ELR (cell line): Measurements from ENCODE around the gene CARMIL3.
"Not testable (repeated sequence)": the region's sequence is repeated elsewhere in the genome, so short reads cannot be mapped to it uniquely, and the experiment has no call there.

ENCODE experiments used
- DNase-seq: peaks from one replicate; pipeline ENCODE4 v3.0.0-alpha.2; 2015; ENCODE audit warnings: low read depth

Gene CARMIL3, protein sequence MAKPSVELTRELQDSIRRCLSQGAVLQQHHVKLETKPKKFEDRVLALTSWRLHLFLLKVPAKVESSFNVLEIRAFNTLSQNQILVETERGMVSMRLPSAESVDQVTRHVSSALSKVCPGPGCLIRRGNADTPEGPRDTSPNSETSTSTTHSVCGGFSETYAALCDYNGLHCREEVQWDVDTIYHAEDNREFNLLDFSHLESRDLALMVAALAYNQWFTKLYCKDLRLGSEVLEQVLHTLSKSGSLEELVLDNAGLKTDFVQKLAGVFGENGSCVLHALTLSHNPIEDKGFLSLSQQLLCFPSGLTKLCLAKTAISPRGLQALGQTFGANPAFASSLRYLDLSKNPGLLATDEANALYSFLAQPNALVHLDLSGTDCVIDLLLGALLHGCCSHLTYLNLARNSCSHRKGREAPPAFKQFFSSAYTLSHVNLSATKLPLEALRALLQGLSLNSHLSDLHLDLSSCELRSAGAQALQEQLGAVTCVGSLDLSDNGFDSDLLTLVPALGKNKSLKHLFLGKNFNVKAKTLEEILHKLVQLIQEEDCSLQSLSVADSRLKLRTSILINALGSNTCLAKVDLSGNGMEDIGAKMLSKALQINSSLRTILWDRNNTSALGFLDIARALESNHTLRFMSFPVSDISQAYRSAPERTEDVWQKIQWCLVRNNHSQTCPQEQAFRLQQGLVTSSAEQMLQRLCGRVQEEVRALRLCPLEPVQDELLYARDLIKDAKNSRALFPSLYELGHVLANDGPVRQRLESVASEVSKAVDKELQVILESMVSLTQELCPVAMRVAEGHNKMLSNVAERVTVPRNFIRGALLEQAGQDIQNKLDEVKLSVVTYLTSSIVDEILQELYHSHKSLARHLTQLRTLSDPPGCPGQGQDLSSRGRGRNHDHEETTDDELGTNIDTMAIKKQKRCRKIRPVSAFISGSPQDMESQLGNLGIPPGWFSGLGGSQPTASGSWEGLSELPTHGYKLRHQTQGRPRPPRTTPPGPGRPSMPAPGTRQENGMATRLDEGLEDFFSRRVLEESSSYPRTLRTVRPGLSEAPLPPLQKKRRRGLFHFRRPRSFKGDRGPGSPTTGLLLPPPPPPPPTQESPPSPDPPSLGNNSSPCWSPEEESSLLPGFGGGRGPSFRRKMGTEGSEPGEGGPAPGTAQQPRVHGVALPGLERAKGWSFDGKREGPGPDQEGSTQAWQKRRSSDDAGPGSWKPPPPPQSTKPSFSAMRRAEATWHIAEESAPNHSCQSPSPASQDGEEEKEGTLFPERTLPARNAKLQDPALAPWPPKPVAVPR (N-terminal part only)

DNA sequence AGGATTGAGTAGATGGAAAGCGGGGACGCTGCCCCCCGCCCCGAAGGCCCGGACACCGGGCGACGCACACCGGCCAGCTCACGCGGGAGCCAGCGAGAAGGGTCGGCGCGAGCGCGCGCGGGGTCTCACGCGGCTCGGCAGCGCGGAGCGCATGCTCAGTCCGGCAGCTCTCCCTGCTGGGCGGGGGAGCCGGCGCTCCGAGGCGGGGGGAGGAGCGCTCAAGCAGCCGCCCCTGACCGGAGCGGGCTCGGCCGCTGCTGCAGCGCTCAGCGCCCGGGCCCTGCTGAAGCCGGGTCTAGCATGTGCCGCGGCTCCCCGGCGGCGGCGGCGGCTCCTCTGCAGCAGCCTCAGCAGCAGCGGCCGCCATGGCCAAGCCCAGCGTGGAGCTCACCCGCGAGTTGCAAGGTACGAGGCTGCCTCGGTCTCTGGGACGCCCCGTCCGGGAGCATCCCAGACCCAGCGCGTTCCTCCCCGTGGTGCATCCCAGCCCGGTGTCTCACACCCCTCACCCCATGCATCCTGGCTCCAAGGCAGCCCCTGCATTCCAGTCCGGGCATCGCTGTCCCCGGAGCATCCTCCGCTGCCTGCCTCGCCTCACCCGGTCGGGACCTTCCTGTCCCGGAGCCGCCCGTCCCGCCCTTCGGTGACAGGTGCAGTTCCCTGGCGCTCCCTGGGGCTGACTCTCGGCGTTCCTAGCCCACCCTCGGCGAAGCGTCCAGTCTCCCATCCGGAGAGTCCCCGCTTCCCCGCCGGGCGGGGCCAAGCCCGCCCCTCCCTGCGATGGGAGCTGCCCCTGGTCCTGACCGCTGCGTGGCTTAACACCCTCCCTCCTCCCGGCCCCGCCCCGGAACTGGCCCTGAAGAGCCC lies at the start of gene CARMIL3:
Gene CARMIL3, plus strand, starts transcription at position 221 of the 867 bp plus-strand sequence. Its CDS starts 145 bp downstream, at position 366.
- peak; percentile 52 for DNase-seq

- DNase-seq, result not testable (repeated sequence)
These were observed 45.4 kb upstream of the CARMIL3 start for GRCh38 chr14:24006471-24006816.

GRCh38 chr14:24006817-24007652 lies 44.8 kb upstream of the CARMIL3 start:
- peak; percentile 39 for DNase-seq

GRCh38 chr14:24011051-24011450 lies 40.8 kb upstream of the CARMIL3 start:
- no peak for DNase-seq

GRCh38 chr14:24012726-24013273 lies 39.0 kb upstream of the CARMIL3 start:
- not testable (repeated sequence) for DNase-seq

GRCh38 chr14:24013654-24014514 lies 37.9 kb upstream of the CARMIL3 start:
- peak; percentile 69 for DNase-seq

DNA sequence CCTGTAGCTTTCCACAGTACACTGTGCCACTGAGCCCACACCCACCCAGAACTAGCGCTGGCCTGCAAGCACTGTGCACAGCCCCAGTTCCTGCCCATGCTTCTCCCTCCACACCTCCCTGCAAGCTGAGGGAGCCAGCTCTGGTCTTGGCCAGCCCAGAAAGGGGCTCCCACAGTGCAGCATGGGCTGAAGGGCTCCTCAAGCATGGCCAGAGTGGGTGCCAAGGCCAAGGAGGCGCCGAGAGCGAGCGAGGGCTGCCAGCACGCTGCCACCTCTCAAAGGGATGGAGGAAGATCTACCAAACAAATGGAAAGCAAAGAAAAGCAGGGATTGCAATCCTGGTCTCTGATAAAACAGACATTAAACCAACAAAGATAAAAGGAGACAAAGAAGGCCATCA lies 36.1 kb upstream of the CARMIL3 start:
- DNase-seq, result not testable (repeated sequence)

DNA sequence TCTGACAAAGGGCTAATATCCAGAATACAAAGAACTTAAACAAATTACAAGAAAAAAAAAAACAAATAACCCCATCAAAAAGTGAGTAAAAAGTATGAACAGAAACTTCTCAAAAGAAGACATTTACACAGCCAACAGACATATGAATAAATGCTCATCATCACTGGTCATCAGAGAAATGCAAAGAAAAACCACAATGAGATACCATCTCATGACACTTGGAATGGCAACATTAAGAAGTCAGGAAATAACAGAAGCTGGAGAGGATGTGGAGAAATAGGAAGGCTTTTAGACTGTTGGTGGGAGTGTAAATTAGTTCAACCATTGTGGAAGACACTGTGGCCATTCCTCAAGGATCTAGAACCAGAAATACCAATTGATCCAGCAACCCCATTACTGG lies 32.8 kb upstream of the CARMIL3 start:
- DNase-seq, result not testable (repeated sequence)

DNA sequence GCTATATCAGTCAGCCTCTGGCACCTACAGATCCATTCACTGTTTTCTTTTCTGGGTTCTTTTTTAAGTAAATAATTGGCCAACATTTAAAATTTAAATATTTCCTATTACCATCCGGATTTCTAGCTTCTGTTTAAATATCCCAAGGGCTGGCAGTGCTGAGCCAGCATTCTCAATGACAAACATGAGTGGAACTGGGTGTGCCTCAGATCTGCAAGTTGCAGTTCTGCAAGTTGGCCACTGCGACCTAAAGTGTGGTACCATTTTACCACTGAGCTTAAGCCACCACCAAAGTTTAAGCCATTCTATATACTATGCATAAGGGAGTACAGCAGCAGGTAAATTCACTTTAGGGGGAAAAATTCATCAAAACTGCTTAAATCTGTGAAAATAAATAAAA lies 31.9 kb upstream of the CARMIL3 start:
- DNase-seq, result peak; percentile 6

GRCh38 chr14:24020520-24020919 lies 31.3 kb upstream of the CARMIL3 start:
- not testable (repeated sequence) for DNase-seq

DNA sequence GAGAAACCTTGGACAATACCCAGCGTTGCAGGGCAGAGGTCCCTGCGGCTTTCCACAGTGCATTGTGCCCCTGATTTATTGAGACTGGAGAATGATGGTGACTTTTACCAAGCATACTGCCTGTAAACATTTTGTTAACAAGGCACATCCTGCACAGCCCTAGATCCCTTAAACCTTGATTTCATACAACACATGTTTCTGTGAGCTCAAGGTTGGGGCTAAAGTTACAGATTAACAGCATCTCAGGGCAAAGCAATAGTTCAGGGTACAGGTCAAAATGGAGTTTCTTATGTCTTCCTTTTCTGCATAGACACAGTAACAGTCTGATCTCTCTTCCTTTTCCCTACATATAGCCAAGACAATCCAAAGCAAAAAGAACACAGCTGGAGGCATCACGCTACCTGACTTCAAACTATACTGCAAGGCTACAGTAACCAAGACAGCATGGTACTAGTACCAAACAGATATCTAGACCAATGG lies 26.8 kb upstream of the CARMIL3 start:
- not testable (repeated sequence) for DNase-seq

DNA sequence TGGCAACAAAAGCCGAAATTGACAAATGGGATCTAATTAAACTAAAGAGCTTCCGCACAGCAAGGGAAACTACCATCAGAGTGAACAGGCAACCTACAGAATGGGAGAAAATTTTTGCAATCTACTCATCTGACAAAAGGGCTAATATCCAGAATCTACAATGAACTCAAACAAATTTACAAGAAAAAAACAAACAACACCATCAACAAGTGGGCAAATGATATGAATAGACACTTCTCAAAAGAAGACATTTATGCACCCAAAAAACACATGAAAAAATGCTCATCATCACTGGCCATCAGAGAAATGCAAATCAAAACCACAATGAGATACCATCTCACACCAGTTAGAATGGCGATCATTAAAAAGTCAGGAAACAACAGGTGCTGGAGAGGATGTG lies 22.1 kb upstream of the CARMIL3 start:
- DNase-seq, result not testable (repeated sequence)

- DNase-seq, result not testable (repeated sequence)
These were observed 20.5 kb upstream of the CARMIL3 start for GRCh38 chr14:24031331-24031730.

DNA sequence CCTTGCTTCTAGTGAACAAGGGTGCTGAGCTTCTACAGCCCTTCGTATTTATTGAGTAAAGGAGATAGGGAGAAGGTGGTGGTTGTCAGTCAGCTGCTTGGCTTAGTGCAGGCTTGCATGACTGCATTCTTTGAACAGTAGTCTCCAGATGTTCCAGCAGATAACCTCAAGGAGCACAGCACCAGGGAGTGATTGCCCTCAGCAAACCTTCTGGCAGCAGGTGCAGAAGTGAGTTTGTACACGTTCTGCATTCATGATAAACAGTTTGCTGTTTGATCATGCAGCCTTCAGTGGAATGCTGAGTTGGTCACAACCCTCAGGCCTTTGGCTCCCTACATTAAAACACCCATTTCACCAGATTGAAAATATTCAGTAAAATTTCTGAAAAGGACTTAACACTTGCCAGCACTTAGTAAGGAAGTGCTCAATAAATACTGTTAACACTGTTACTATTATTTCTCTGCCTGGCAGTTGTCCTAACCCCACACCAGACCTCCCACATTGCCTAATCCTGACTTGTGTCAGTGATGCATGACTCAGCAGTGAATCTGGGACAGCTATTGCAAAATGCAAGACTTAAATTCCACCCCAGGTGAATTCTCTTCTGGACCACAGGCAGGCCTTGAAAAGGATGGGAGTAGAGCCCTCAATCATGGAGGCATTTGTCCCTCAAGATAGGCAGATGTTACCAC lies 18.9 kb upstream of the CARMIL3 start:
- DNase-seq, result peak; percentile 48

DNA sequence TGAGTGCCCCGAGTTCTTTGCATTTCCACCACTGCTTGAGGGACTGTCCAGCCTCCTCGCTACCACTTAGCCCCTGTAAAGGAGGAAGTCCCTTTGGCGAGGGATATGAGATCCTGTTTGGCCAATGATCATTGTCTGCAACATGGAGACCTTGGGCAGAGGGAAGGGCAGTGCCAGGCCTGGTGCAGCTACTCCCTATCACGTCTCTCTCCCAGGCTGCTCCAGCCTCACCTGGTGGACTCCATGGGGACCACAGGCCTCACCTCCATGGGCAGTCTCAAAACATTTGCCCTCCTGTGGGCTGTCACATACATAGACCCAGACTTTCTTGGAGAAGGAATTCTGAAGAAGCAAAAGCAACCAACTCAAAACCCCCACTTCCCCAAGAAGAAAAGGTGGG lies 16.0 kb upstream of the CARMIL3 start:
- DNase-seq, result not testable (repeated sequence)

GRCh38 chr14:24036169-24036962 lies 15.4 kb upstream of the CARMIL3 start:
- DNase-seq, result peak; percentile 69

DNA sequence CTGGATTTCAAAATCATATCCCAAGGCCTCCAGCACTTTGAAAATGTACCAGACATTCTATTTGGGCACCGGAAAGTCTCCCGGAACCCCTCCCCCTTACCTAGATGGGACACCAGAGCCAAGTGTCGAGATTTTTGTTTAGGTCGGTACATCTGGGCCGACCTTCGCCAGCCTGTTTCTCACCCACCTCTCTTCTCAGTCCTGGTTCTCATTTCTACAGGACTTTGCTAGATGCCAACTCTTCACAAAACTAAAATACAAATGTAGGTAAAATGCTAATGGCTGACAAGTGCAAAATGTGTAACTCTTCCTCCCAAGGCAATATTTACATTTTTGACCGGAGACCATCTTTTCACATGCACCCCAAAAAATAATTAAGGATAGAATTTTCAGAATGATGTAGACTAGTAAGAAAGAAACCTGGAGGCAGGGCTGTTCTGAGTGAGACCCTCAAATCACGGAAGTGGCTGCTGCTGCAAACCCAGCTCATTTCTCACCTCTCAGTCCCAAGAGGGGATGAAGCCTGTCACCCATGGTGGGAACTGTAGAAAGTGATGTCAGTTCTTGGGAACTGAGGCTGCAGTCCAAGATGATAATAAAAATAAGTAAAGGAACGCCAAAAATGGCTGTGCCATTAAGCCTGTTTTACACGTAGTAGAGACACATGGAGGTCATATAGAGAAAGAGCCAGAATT lies 14.7 kb upstream of the CARMIL3 start:
- DNase-seq, result not testable (repeated sequence)
